ENCODE results near the gene APBB3.
"Not testable (repeated sequence)": the region's sequence is repeated elsewhere in the genome, so short reads cannot be mapped to it uniquely, and the experiment has no call there.

The APBB3 gene

GRCh38 chr5:140564196-140565023 is at the start of gene APBB3, which contains the start of gene SLC35A4:
APBB3 (minus strand) TSS chr5:140564598; CDS start chr5:140564245, 353 bp downstream.
SLC35A4 (plus strand) TSS chr5:140564828; CDS start chr5:140567170, 2,342 bp downstream.
- peak; percentile 95 for DNase-seq (ENCODE audit: low read depth, low spot score)

DNA sequence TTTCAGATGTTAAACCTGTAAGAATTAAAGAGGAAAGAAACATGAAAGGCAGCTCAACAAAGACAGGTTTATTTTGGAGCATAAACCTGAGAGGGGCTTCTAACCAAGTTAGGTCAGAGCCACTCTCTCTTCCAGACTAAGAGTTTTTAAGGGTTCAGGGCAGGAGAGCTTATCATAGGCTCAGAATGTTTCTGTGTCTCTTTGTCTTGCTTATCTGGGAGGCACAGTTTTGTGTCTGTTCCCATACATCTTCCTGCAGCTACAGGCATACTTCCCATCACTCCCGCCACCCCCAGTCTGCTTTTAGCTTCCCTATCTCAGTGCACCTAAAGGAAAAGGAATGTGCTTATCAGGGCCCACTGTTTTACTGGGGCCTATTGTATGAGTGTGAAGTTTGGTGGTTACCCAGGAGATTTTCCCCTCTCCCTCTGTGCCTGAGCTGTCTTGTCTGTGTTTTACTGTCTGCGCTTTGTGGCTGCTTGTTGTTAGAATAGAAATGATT is 46.7 kb upstream of the APBB3 start:
- DNase-seq (ENCODE audit: low read depth, low spot score) = peak; percentile 42

- DNase-seq (ENCODE audit: low read depth, low spot score) = no peak
Measured at GRCh38 chr5:140609126-140609525, 44.7 kb upstream of the APBB3 start.

- no peak for DNase-seq (ENCODE audit: low read depth, low spot score)
Measured at GRCh38 chr5:140608722-140609121, 44.3 kb upstream of the APBB3 start.

GRCh38 chr5:140607031-140607430 is 42.6 kb upstream of the APBB3 start:
- no peak for DNase-seq (ENCODE audit: low read depth, low spot score)

- DNase-seq (ENCODE audit: low read depth, low spot score) = no peak
Measured at GRCh38 chr5:140605879-140606278, 41.5 kb upstream of the APBB3 start.

GRCh38 chr5:140603734-140604133 is 39.3 kb upstream of the APBB3 start:
- DNase-seq (ENCODE audit: low read depth, low spot score) = no peak

DNA sequence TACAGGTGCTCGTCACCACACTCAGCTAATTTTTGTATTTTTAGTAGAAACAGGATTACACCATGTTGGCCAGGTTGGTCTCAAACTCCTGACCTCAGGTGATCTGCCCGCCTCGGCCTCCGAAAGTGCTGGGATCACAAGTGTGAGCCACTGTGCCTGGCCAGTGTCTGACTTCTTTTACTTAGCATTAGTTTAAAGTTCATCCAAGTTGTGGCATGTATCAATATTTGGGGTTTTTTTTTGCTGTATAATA is 39.0 kb upstream of the APBB3 start:
- DNase-seq (ENCODE audit: low read depth, low spot score) = not testable (repeated sequence)

DNA sequence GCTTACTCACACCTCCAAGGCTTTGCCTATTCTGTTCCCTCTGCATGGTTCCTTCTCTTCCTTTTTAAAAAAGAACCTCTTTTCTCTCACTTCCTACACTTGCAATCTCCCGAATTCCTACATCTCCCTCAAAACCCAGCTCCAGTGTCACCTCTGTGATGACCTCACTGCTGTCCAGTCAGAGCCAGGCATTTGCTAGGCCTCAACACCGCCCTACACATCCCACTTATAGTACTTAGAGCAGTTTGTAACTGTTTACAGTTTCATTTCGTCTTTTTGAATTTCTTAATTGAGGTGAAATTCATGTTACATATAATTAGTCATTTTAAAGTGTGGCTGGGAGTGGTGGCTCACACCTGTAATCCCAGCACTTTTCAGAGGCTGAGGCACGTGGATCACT is 37.7 kb upstream of the APBB3 start:
- DNase-seq (ENCODE audit: low read depth, low spot score) = no peak

DNA sequence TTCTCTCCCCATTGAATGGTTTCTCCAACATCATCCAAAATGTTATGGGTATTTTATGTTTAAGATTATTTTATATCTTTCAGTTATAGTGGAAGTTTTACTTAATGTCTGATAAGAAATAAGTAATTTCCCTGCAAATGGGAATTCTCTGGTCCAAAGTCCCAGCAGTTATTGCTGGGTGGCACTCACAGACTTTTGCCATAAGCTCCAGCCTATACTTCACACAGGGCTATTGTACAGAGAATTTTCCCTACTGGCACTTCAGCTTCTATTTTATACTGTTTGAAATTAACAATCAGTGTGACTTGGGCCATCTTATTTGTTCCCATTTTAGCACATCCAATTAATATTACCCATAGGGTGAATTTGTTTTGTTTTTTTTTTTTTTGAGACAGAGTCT is 35.7 kb upstream of the APBB3 start:
- DNase-seq (ENCODE audit: low read depth, low spot score) = no peak

- DNase-seq (ENCODE audit: low read depth, low spot score) = peak; percentile 51
Measured at GRCh38 chr5:140598836-140599235, 34.4 kb upstream of the APBB3 start.

DNA sequence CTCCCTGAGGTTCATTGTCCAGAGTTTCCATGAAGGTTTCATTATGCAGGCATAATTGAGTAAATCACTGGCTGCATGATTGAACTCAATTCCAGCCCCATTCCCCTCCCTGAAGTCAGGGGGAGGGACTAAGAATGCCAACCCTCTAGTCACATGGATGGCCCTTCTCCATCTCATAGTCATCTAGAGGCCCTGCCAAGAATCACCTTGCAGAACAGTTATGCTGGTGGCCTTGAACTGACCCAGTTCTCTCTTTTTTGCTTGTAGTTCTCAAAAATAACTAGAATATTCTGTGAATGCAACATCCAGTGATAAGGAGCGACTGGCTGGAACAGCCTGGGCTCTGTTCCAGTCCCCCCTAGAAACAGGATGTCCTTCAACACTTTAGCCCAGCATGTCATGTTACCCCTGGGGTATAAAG is 31.9 kb upstream of the APBB3 start:
- no peak for DNase-seq (ENCODE audit: low read depth, low spot score)

- no peak for DNase-seq (ENCODE audit: low read depth, low spot score)
Measured at GRCh38 chr5:140595538-140596300, 31.3 kb upstream of the APBB3 start.

DNA sequence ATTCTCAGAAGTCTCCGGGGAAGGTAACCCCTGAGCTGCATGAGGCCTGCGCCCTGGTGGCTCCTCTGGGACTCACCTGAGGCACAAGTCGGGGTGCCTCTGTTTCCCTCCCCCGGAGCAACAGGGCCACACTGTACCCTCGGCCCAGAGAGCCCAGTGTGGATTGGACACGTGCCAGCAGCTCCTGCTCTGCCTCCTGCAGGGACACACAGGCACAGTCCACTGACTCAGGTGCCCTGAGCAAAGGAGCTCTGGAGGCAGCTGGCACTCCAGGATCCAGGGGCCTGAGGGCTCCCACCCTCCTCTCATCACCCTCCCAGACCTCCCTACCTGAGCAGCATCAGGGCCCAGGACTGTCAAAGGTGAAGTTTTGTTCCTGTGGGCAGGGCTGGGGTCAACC is 29.8 kb upstream of the APBB3 start:
- no peak for DNase-seq (ENCODE audit: low read depth, low spot score)

- DNase-seq (ENCODE audit: low read depth, low spot score) = peak; percentile 65
Measured at GRCh38 chr5:140593070-140593469, 28.7 kb upstream of the APBB3 start.

DNA sequence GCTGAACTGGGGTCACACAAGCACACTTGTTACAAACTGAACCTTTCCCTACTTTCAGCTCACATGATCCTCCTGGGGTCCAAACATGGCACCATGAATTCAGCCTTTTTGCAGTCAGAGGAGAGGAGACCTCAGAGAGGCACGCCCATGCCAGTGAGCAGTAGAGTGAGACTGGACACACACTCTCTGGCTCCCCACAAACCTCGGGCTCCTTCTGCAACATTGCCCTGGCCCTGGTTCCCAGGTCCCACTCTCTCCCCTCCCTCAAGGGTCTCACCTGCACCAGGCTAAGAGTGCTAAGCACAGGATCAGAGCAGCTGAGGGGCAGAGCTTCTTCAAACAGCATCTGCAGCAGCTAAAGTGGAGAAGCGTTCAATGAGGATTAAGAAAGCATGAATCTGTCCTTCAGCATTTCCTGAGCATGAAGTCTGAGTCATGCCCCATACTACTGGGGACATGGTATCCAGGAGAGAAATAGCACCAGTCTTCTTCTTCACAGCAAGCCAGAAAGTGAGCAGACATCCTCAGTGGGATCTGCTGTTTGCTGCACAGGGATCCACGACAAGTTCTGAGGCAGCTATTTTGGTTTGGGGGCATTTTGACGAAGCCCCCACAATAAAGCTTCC is 27.5 kb upstream of the APBB3 start:
- no peak for DNase-seq (ENCODE audit: low read depth, low spot score)

DNA sequence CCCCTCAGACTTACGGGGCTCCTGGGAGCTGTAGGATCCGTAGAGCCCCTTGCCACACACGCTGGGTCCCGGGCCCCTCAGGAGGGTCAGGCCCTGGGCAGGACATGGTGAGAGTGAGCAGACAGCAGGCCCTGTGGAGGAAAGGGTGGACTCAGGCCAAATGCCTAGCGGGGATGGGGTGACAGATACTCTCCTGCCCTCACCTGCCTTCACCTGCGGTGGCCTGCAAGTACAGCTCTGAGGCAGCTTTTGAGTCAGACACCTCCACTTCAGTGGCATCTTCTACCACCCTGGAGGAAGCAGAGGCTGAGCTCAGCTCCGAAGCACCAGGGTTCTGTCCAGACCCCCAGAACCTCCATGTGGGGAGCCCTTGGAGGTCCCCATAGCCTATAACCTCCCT is 26.5 kb upstream of the APBB3 start:
- no peak for DNase-seq (ENCODE audit: low read depth, low spot score)

GRCh38 chr5:140588311-140589070 is 24.1 kb upstream of the APBB3 start:
- no peak for DNase-seq (ENCODE audit: low read depth, low spot score)

DNA sequence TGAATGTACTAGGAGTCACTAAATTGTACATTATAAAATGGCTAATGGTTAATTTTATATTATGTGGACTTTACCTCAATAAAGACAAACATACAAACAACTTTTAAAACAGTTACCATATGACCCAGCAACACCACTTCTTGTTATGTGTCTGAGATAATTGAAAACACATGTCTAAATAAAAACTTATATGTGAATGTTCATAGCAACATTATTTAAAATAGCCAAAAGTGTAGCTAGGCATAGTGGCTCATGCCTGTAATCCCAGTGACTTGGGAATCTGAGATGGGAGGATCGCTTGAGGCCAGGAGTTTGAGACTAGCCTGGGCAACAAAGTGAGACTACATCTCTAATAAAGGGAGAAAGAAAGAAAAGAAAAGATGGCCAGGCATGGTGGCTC is 23.1 kb upstream of the APBB3 start:
- DNase-seq (ENCODE audit: low read depth, low spot score) = no peak

GRCh38 chr5:140579188-140579747 is 14.9 kb upstream of the APBB3 start:
- DNase-seq (ENCODE audit: low read depth, low spot score) = not testable (repeated sequence)

DNA sequence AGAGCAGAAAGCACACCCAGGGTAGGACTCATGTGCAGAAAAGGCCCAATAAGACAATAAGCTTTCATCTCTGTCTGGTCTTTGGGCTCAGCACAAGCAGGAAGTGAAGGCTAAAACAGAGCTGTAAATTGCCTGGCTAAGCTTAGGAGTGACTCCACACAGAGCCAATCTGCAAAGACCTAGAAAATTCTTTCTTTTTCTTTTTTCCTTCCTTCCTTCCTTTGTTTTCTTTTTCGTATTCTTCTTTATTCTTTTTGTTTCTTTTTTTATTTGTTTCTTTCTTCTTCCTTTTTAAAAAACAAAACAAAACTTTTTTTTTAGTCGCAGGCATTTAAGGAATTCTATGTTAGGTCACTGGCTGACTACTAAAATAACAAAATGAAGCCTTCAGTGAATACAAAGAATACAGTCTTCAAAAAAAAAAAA is 12.4 kb upstream of the APBB3 start:
- peak; percentile 44 for DNase-seq (ENCODE audit: low read depth, low spot score)
